Neural progenitor cell (in vitro differentiated cells): Measurements from ENCODE around the gene DCST2.

ENCODE experiments used
- EZH2 ChIP-seq: fragments of 200-600 bp; sonication (generic); IDR thresholded peaks from 2 replicates; pipeline ENCODE4 v1.6.1; 2017; ENCODE audit warnings: antibody characterized with exemption, mild to moderate bottlenecking, moderate library complexity
- EZH2phosphoT487 ChIP-seq: fragments of 200-600 bp; sonication (generic); IDR thresholded peaks from 2 replicates; pipeline ENCODE4 v1.6.1; 2017; ENCODE audit warnings: antibody characterized with exemption
- TF ChIP-seq, protein P1 (sequence below): fragments of 200-600 bp; sonication (generic); IDR thresholded peaks from 2 replicates; pipeline ENCODE4 v1.5.1; 2017; ENCODE audit warnings: antibody characterized with exemption, mild to moderate bottlenecking

GRCh38 chr1:155044812-155045657 is 11.5 kb upstream of the DCST2 start:
- TF ChIP-seq EZH2 (no peak), EZH2phosphoT487 (no peak)
- TF ChIP-seq, protein P1, sequence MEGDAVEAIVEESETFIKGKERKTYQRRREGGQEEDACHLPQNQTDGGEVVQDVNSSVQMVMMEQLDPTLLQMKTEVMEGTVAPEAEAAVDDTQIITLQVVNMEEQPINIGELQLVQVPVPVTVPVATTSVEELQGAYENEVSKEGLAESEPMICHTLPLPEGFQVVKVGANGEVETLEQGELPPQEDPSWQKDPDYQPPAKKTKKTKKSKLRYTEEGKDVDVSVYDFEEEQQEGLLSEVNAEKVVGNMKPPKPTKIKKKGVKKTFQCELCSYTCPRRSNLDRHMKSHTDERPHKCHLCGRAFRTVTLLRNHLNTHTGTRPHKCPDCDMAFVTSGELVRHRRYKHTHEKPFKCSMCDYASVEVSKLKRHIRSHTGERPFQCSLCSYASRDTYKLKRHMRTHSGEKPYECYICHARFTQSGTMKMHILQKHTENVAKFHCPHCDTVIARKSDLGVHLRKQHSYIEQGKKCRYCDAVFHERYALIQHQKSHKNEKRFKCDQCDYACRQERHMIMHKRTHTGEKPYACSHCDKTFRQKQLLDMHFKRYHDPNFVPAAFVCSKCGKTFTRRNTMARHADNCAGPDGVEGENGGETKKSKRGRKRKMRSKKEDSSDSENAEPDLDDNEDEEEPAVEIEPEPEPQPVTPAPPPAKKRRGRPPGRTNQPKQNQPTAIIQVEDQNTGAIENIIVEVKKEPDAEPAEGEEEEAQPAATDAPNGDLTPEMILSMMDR: peak; percentile 76
